H1 (cell line): Measurements from ENCODE around the gene SCIMP. TPM values are rescaled to one million over a fixed set of nuclear protein-coding genes. Genes with fewer than 3 reads are reported as not detected.

ENCODE experiments used
- CTCF ChIA-PET: fragments of 300-600 bp; sonication (Branson Sonifier 250); formaldehyde crosslinking; loops from one replicate; lab custom pipeline; 2021; ENCODE audit not compliant: partially characterized antibody; lab: Charles Lee
- POLR2A ChIA-PET: fragments of 300-600 bp; sonication (Branson Sonifier 250); formaldehyde crosslinking; loops from one replicate; lab custom pipeline; 2021; ENCODE audit warnings: inconsistent platforms; ENCODE audit not compliant: partially characterized antibody; lab: Charles Lee
- DNase-seq, 2 experiments: peaks; one replicate each; pipeline versions ENCODE4 v3.0.0 to v3.0.0-alpha.2; 2010 to 2022; ENCODE audit warnings: low spot score in 2 of 2, low read depth in 1 of 2, mixed read lengths in 1 of 2
- FAIRE-seq: peaks from 2 replicates; lab custom pipeline; 2011; peaks lifted over from hg19 to GRCh38; lab: Jason Lieb, UNC
- H2AFZ ChIP-seq: 2 replicates; pipeline ENCODE4 v1.8.1; 2012; ENCODE audit warnings: low read length, inconsistent platforms
- H2AK5ac ChIP-seq: 2 replicates; pipeline ENCODE4 v1.6.1; 2013; ENCODE audit warnings: low read depth, low read length
- H2BK120ac ChIP-seq: replicated peaks from 2 replicates; pipeline ENCODE3; 2013; ENCODE audit warnings: low read depth, low read length, inconsistent platforms
- H2BK12ac ChIP-seq: 2 replicates; pipeline ENCODE4 v1.6.1; 2013; ENCODE audit warnings: low read depth, low read length
- H2BK15ac ChIP-seq: 2 replicates; pipeline ENCODE4 v1.6.1; 2013; ENCODE audit warnings: low read length
- H2BK20ac ChIP-seq: 2 replicates; pipeline ENCODE4 v1.6.1; 2013; ENCODE audit warnings: low read length
- H2BK5ac ChIP-seq: 2 replicates; pipeline ENCODE4 v1.6.1; 2013; ENCODE audit warnings: low read depth, low read length
- H3K14ac ChIP-seq: 2 replicates; pipeline ENCODE4 v1.6.1; 2013; ENCODE audit warnings: inconsistent platforms; ENCODE audit not compliant: insufficient read length
- H3K18ac ChIP-seq: 2 replicates; pipeline ENCODE4 v1.6.1; 2013; ENCODE audit warnings: low read length; ENCODE audit errors: extremely low read depth
- H3K23ac ChIP-seq: 2 replicates; pipeline ENCODE4 v1.6.1; 2013; ENCODE audit warnings: inconsistent platforms; ENCODE audit not compliant: insufficient read length
- H3K23me2 ChIP-seq: 2 replicates; pipeline ENCODE4 v1.6.1; 2013; ENCODE audit warnings: low read depth, low read length
- H3K27ac ChIP-seq: 2 replicates; pipeline ENCODE4 v1.6.1; 2011; ENCODE audit warnings: low read depth, low read length, inconsistent platforms
- H3K27me3 ChIP-seq, 4 experiments: replicated peaks in 1 of 4; 1 replicate in 1 of 4; 2 replicates in 3 of 4; pipeline versions ENCODE4 v1.6.1 to v1.8.1; 2011 to 2013; ENCODE audit warnings: low read length in 3 of 4, mild to moderate bottlenecking in 3 of 4, inconsistent platforms in 2 of 4, mixed read lengths in 2 of 4, moderate library complexity in 1 of 4; ENCODE audit not compliant: control insufficient read depth in 3 of 4, insufficient read depth in 3 of 4; ENCODE audit errors: extremely low read depth in 1 of 4
- H3K36me3 ChIP-seq, 4 experiments: 2 replicates each; pipeline versions ENCODE4 v1.6.1 to v1.8.1; 2011 to 2013; ENCODE audit warnings: mild to moderate bottlenecking in 4 of 4, low read length in 3 of 4, moderate library complexity in 2 of 4, control low read depth in 1 of 4, inconsistent platforms in 1 of 4; ENCODE audit not compliant: insufficient read depth in 4 of 4, control insufficient read depth in 2 of 4
- H3K4ac ChIP-seq: replicated peaks from 2 replicates; pipeline ENCODE3; 2013; ENCODE audit warnings: low read length, low read depth, mixed read lengths, inconsistent platforms; ENCODE audit not compliant: insufficient read length
- H3K4me1 ChIP-seq, 4 experiments: replicated peaks in 1 of 4; 1 replicate in 1 of 4; 2 replicates in 3 of 4; pipeline versions ENCODE4 v1.6.1 to v1.8.1; 2011 to 2013; ENCODE audit warnings: low read length in 3 of 4, inconsistent platforms in 2 of 4, mixed read lengths in 1 of 4; ENCODE audit not compliant: insufficient read depth in 4 of 4, control insufficient read depth in 3 of 4
- H3K4me2 ChIP-seq, 2 experiments: 2 replicates each; pipeline versions ENCODE4 v1.6.1 to v1.8.1; 2011 to 2013; ENCODE audit warnings: low read depth in 2 of 2, low read length in 2 of 2, control low read depth in 1 of 2, inconsistent platforms in 1 of 2, mild to moderate bottlenecking in 1 of 2; ENCODE audit not compliant: insufficient read depth in 1 of 2
- H3K4me3 ChIP-seq, 4 experiments: fragments of 200-600, 300-600 bp in 1 of 4; sonication (generic), shearing (Covaris generic), sonication (Bioruptor Twin) in 1 of 4; 2 replicates each; pipeline versions ENCODE4 v1.5.1 to v1.8.1; 2011 to 2016; ENCODE audit warnings: low read length in 4 of 4, low read depth in 3 of 4, control low read depth in 2 of 4, inconsistent platforms in 2 of 4, mild to moderate bottlenecking in 2 of 4, mixed read lengths in 1 of 4, moderate library complexity in 1 of 4; ENCODE audit not compliant: insufficient read depth in 2 of 4; ENCODE audit errors: extremely low read depth in 1 of 4
- H3K56ac ChIP-seq: replicated peaks from 2 replicates; pipeline ENCODE3; 2013; ENCODE audit warnings: low read depth, mild to moderate bottlenecking, mixed read lengths, low read length, inconsistent platforms; ENCODE audit not compliant: insufficient read length
- H3K79me1 ChIP-seq: 2 replicates; pipeline ENCODE4 v1.6.1; 2013; ENCODE audit warnings: low read depth, low read length, control low read depth
- H3K79me2 ChIP-seq, 2 experiments: 2 replicates each; pipeline versions ENCODE4 v1.6.1 to v1.8.1; 2012 to 2013; ENCODE audit warnings: low read length in 2 of 2, mild to moderate bottlenecking in 2 of 2, inconsistent platforms in 1 of 2; ENCODE audit not compliant: insufficient read depth in 2 of 2, control insufficient read depth in 1 of 2
- H3K9ac ChIP-seq, 4 experiments: replicated peaks in 1 of 4; 1 replicate in 1 of 4; 2 replicates in 3 of 4; pipeline versions ENCODE4 v1.6.1 to v1.8.1; 2011 to 2013; ENCODE audit warnings: low read depth in 3 of 4, low read length in 3 of 4, control low read depth in 2 of 4, mild to moderate bottlenecking in 2 of 4, moderate library complexity in 2 of 4, inconsistent platforms in 1 of 4; ENCODE audit errors: extremely low read depth in 1 of 4
- H3K9me3 ChIP-seq, 2 experiments: 2 replicates each; pipeline versions ENCODE4 v1.6.1 to v1.8.1; 2012 to 2013; ENCODE audit warnings: mild to moderate bottlenecking in 2 of 2, moderate library complexity in 2 of 2, control low read depth in 1 of 2, inconsistent platforms in 1 of 2, low read depth in 1 of 2, low read length in 1 of 2, mixed read lengths in 1 of 2; ENCODE audit not compliant: insufficient read depth in 2 of 2
- H4K20me1 ChIP-seq, 2 experiments: replicated peaks in 1 of 2; 2 replicates each; pipeline versions ENCODE3 to v1.8.1; 2011 to 2013; ENCODE audit warnings: inconsistent platforms in 2 of 2, low read length in 2 of 2, mild to moderate bottlenecking in 1 of 2; ENCODE audit not compliant: insufficient read depth in 2 of 2, control insufficient read depth in 1 of 2
- H4K5ac ChIP-seq: 2 replicates; pipeline ENCODE4 v1.6.1; 2013; ENCODE audit warnings: low read length, low read depth, mixed read lengths, inconsistent platforms; ENCODE audit not compliant: insufficient read length
- H4K8ac ChIP-seq: 2 replicates; pipeline ENCODE4 v1.8.0; 2013; ENCODE audit warnings: mild to moderate bottlenecking, moderate library complexity, low read length, inconsistent platforms; ENCODE audit not compliant: insufficient read depth; ENCODE audit errors: extremely low read depth
- H4K91ac ChIP-seq: replicated peaks from 2 replicates; pipeline ENCODE3; 2013; ENCODE audit warnings: low read length, mixed read lengths, inconsistent platforms; ENCODE audit not compliant: insufficient read length
- BRCA1 ChIP-seq: IDR thresholded peaks from 2 replicates; pipeline ENCODE4 v1.6.1; 2012; ENCODE audit warnings: low read depth, low read length, improper control_type of control experiment
- CHD1 ChIP-seq: IDR thresholded peaks from 2 replicates; pipeline ENCODE4 v1.6.1; 2012; ENCODE audit warnings: low read depth, low read length, improper control_type of control experiment
- EZH2 ChIP-seq: fragments of 200-600 bp; sonication (generic); IDR thresholded peaks from 2 replicates; pipeline ENCODE4 v1.7.1; 2012; ENCODE audit warnings: low read depth, mild to moderate bottlenecking, moderate library complexity, low read length, inconsistent platforms; ENCODE audit not compliant: severe bottlenecking
- GTF2F1 ChIP-seq: IDR thresholded peaks from 2 replicates; pipeline ENCODE4 v1.6.1; 2012; ENCODE audit warnings: low read depth, low read length, improper control_type of control experiment, borderline replicate concordance
- JUN ChIP-seq: IDR thresholded peaks from 2 replicates; pipeline ENCODE4 v1.6.1; 2011; ENCODE audit warnings: low read depth, mild to moderate bottlenecking, improper control_type of control experiment, low read length
- KDM5A ChIP-seq: fragments of 200-600 bp; IDR thresholded peaks from 2 replicates; pipeline ENCODE4 v1.7.1; 2012; ENCODE audit warnings: mild to moderate bottlenecking, low read length, inconsistent platforms, mixed read lengths
- POU5F1 ChIP-seq: IDR thresholded peaks from 2 replicates; pipeline ENCODE4 v1.6.1; 2011; ENCODE audit warnings: low read depth, mild to moderate bottlenecking, low read length, moderate library complexity
- SAP30 ChIP-seq: fragments of 300-600 bp; sonication (generic); IDR thresholded peaks from 2 replicates; pipeline ENCODE4 v1.7.1; 2012; ENCODE audit warnings: low read length, moderate library complexity, mild to moderate bottlenecking, inconsistent platforms; ENCODE audit not compliant: insufficient read depth, insufficient replicate concordance
- SIRT6 ChIP-seq: IDR thresholded peaks from one replicate; pipeline ENCODE4 v1.7.1; 2012; ENCODE audit warnings: low read length, inconsistent platforms
- SP4 ChIP-seq: IDR thresholded peaks from 2 replicates; pipeline ENCODE4 v1.6.1; 2012; ENCODE audit warnings: low read length, inconsistent platforms
- SRF ChIP-seq: IDR thresholded peaks from 2 replicates; pipeline ENCODE4 v1.6.1; 2011; ENCODE audit warnings: mild to moderate bottlenecking, low read depth, low read length, moderate library complexity
- SUZ12 ChIP-seq: fragments of 200-600 bp; sonication (generic); IDR thresholded peaks from 2 replicates; pipeline ENCODE4 v1.6.1; 2012; ENCODE audit warnings: mild to moderate bottlenecking, inconsistent platforms, low read length, moderate library complexity, mixed read lengths
- TAF1 ChIP-seq: IDR thresholded peaks from 2 replicates; pipeline ENCODE4 v1.6.1; 2011; ENCODE audit warnings: mild to moderate bottlenecking, low read depth, low read length
- TAF7 ChIP-seq: optimal IDR thresholded peaks from 2 replicates; pipeline ENCODE3; 2011; ENCODE audit warnings: low read depth, mild to moderate bottlenecking, inconsistent platforms, low read length, moderate library complexity, borderline replicate concordance
- ZNF274 ChIP-seq: IDR thresholded peaks from 2 replicates; pipeline ENCODE4 v1.7.0; 2012; ENCODE audit warnings: low read length, borderline replicate concordance; ENCODE audit errors: extremely low read depth
- WGBS, 2 experiments: shearing (Covaris generic) in 1 of 2; methylation state at CpG; one replicate each; pipeline versions ENCODE4 v1.1.6 to v1.1.7; 2013 to 2015; ENCODE audit warnings: low lambda C conversion rate in 2 of 2, mixed read lengths in 2 of 2, inconsistent platforms in 1 of 2, low coverage in 1 of 2, missing lambda C conversion rate in 1 of 2; ENCODE audit not compliant: insufficient replicate concordance in 2 of 2, insufficient coverage in 1 of 2, insufficient read length in 1 of 2; ENCODE audit errors: extremely low coverage in 1 of 2, missing lambda C conversion rate in 1 of 2; 5-methylcytosine and 5-hydroxymethylcytosine counted together
- polyA plus RNA-seq, 7 experiments: library from polyadenylated mRNA; depleted of rRNA in 3 of 7; stranded (reverse) in 5 of 7; unstranded in 2 of 7; fragments of >200 nt in 5 of 7; fragments of 200-250 nt in 2 of 7; gene quantifications; 1 replicate in 5 of 7; 2 replicates in 1 of 7; 4 replicates in 1 of 7; pipeline versions ENCODE4 v1.2.1 to v1.2.3, GENCODE V29; 2011 to 2013; ENCODE audit warnings: missing spikeins in 2 of 7, mixed read lengths in 2 of 7
- total RNA-seq: library from RNA; stranded (reverse); fragmentation: NEBNext Ultra II Directional; extraction: Animal tissue kit (Norgen Biotek cat#: 25700); gene quantifications from 2 replicates; pipeline ENCODE4 v1.2.1, GENCODE V29; 2021

The SCIMP gene
- total and polyA plus RNA-seq, 2 of the 8 experiments (the other 6 are each of a cell fraction or from before 2014, with no cell fraction given): not detected

DNA sequence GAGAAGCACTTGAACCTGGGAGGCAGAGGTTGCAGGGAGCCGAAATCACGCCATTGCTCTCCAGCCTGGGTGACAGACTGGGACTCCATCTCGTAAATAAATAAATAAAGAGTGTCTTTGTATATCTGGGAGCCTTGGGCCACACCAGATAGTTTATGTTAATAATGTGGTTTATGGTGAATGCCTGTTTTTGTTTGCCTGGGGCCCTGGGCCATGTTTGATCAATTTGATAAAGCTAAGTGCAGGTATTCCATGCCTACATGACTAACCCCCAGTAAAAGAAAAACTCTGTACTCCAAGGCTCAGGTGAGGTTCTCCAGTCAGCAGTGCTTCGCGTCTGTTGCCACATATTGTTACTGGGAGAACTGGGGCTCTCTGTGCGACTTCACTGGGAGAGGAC, 15.1 kb downstream of the SCIMP start:
- Histone ChIP-seq H3K14ac (no peak overlapping the region), H3K4me1 (no peaks in the 10 kb centered on the region), H2AK5ac (no peak overlapping the region), H3K79me2 (no peaks in the 10 kb centered on the region), H3K27me3 (no peaks in the 10 kb centered on the region), H3K27ac (no peak overlapping the region), H3K4me3 (no peak overlapping the region), H4K20me1 (no peaks in the 10 kb centered on the region), H2BK20ac (no peak overlapping the region), H2BK5ac (no peak overlapping the region), H3K18ac (no peak overlapping the region), H4K8ac (no peak overlapping the region), H2BK12ac (no peak overlapping the region), H4K91ac (no peak overlapping the region), H3K9me3 (no peaks in the 10 kb centered on the region), H3K36me3 (no peaks in the 10 kb centered on the region), H2AFZ (no peak overlapping the region), H2BK15ac (no peak overlapping the region), H3K9ac (no peak overlapping the region), H3K79me1 (no peaks in the 10 kb centered on the region), H2BK120ac (no peak overlapping the region), H3K4ac (no peak overlapping the region), H3K4me2 (no peak overlapping the region), H3K23me2 (no peaks in the 10 kb centered on the region), H3K56ac (no peak overlapping the region), H3K23ac (no peak overlapping the region), H4K5ac (no peak overlapping the region)
- DNase-seq (no peak), FAIRE-seq (no peak)
- POLR2A ChIA-PET: no interaction called here
- 93% methylated on average over 6 of the region's 6 CpGs; no CpG with 5 or more reads in 1 of the 2 experiments for WGBS, 2 experiments
- CTCF ChIA-PET: no interaction called here
- TF ChIP-seq ZNF274 (no peak), SUZ12 (no peak), SAP30 (no peak), POU5F1 (no peak), TAF1 (no peak), CHD1 (no peak), KDM5A (no peak), SRF (no peak), BRCA1 (no peak), TAF7 (no peak), EZH2 (no peak), GTF2F1 (no peak), SIRT6 (no peak), JUN (no peak), SP4 (no peak)
